A673 (cell line): ENCODE results near the gene C4orf50. TPM values are rescaled to one million over a fixed set of nuclear protein-coding genes. Genes with fewer than 3 reads are reported as not detected.

Experiments
- BruUV-seq: library from RNA; stranded (reverse); fragments of 400-500 nt; replicated peaks from 2 replicates; lab custom pipeline; 2021; lab: Mats Ljungman, UMichigan
- CTCF ChIA-PET: fragments of 300-600 bp; sonication (Branson Sonifier 250); formaldehyde crosslinking; loops from one replicate; lab custom pipeline; 2022; ENCODE audit warnings: antibody characterized with exemption; lab: Charles Lee
- POLR2A ChIA-PET: fragments of 300-600 bp; sonication (Branson Sonifier 250); formaldehyde crosslinking; loops from one replicate; lab custom pipeline; 2022; ENCODE audit warnings: antibody characterized with exemption; ENCODE audit not compliant: low non-redundant PET; lab: Charles Lee
- DNase-seq: peaks from one replicate; pipeline ENCODE4 v3.0.0-alpha.2; 2015; ENCODE audit warnings: low spot score
- H3K27ac ChIP-seq: fragments of 200-600 bp; sonication (generic); 2 replicates; pipeline ENCODE4 v1.5.1; 2016; ENCODE audit warnings: mixed run types, low read depth, mild to moderate bottlenecking, mixed read lengths, antibody characterized with exemption, low read length; ENCODE audit not compliant: poor library complexity, severe bottlenecking
- H3K27me3 ChIP-seq: fragments of 200-600 bp; sonication (generic); replicated peaks from 2 replicates; pipeline ENCODE4 v1.6.1; 2017; ENCODE audit warnings: mixed run types, low read depth, mild to moderate bottlenecking, mixed read lengths, antibody characterized with exemption, low read length; ENCODE audit not compliant: insufficient read depth, poor library complexity
- H3K36me3 ChIP-seq: fragments of 200-600 bp; sonication (generic); 2 replicates; pipeline ENCODE4 v1.6.1; 2016; ENCODE audit warnings: mixed run types, mild to moderate bottlenecking, mixed read lengths, antibody characterized with exemption, low read length; ENCODE audit not compliant: insufficient read depth, poor library complexity, severe bottlenecking
- H3K4me1 ChIP-seq: fragments of 200-600 bp; sonication (generic); 2 replicates; pipeline ENCODE4 v1.6.1; 2017; ENCODE audit warnings: mixed run types, mild to moderate bottlenecking, mixed read lengths, antibody characterized with exemption, low read length; ENCODE audit not compliant: insufficient read depth, poor library complexity, severe bottlenecking
- H3K4me3 ChIP-seq: fragments of 200-600 bp; sonication (generic); 2 replicates; pipeline ENCODE4 v1.5.1; 2016; ENCODE audit warnings: low read depth, mixed run types, mild to moderate bottlenecking, mixed read lengths, low read length; ENCODE audit not compliant: poor library complexity, severe bottlenecking
- H3K9me3 ChIP-seq: fragments of 200-600 bp; sonication (generic); 2 replicates; pipeline ENCODE4 v1.6.1; 2016; ENCODE audit warnings: mixed run types, low read depth, mild to moderate bottlenecking, mixed read lengths, antibody characterized with exemption, low read length; ENCODE audit not compliant: poor library complexity, severe bottlenecking
- CTCF ChIP-seq: fragments of 300-800, 200-600 bp; sonication (generic); conservative IDR thresholded peaks from 2 replicates; pipeline ENCODE4 v1.5.1; 2017; ENCODE audit warnings: low read depth, mild to moderate bottlenecking, antibody characterized with exemption, low read length, moderate library complexity, mixed read lengths
- EZH2 ChIP-seq: fragments of 200-600 bp; sonication (generic); IDR thresholded peaks from 2 replicates; pipeline ENCODE4 v1.6.1; 2017; ENCODE audit warnings: borderline replicate concordance, low read depth, mild to moderate bottlenecking, mixed read lengths, antibody characterized with exemption, low read length; ENCODE audit not compliant: poor library complexity, severe bottlenecking
- intact Hi-C: fragments of 100-400 bp; cut with micrococcal nuclease; formaldehyde crosslinking; loops from one replicate; pipeline ENCODE4 v1.10.0; 2022; ENCODE audit not compliant: unreplicated experiment
- total RNA-seq: library from RNA; stranded (reverse); gene quantifications from 2 replicates; pipeline ENCODE4 v1.2.3, GENCODE V29; 2021

Gene C4orf50
- total RNA-seq, 1 experiment from 2014 or later, result not detected

DNA sequence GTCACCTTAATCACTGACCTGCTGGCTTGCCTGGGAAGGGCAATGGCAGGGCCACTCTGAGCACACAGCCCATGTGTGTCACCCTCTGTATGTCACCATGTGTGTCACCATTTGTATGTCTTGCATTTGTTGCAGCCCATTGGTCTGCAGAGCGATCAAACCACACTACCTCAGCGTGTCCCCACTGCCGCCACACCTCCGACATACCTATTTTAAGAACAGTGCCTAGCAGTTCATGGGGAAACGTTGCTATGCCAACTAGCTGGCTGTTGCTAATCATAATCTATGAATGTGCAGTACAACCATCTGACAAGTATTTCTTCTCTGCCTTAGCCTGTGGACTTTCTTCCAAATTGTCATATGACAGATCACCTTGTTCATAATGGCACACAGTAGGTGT lies 117.4 kb downstream of the C4orf50 start:
- no peak for DNase-seq
- ChIA-PET CTCF (no interaction called here), POLR2A (no interaction called here)
- H3K27me3 ChIP-seq, result peaks cover 3% of the 10 kb centered on the region
- no peak overlapping the region for H3K27ac ChIP-seq
- H3K9me3 ChIP-seq, result no peaks in the 10 kb centered on the region
- intact Hi-C loops, result no loop called here
- H3K4me3 ChIP-seq, result no peak overlapping the region
- no peaks in the 10 kb centered on the region for H3K36me3 ChIP-seq
- peaks cover 2% of the 10 kb centered on the region for H3K4me1 ChIP-seq
- no TSS peak for BruUV-seq
- TF ChIP-seq EZH2, result no peak
- TF ChIP-seq CTCF, result no peak

- BruUV-seq, result no TSS peak
- Histone ChIP-seq H3K36me3 (no peaks in the 10 kb centered on the region), H3K4me1 (no peaks in the 10 kb centered on the region), H3K27ac (no peak overlapping the region), H3K27me3 (no peaks in the 10 kb centered on the region), H3K9me3 (no peaks in the 10 kb centered on the region), H3K4me3 (no peak overlapping the region)
- ChIA-PET POLR2A (no interaction called here), CTCF (no interaction called here)
- no peak for DNase-seq
- intact Hi-C loops, result no loop called here
- TF ChIP-seq EZH2 (no peak), CTCF (no peak)
These were observed 118.3 kb downstream of the C4orf50 start for GRCh38 chr4:5899881-5900280.

GRCh38 chr4:5899396-5899795 lies 118.8 kb downstream of the C4orf50 start:
- no peak overlapping the region for H3K4me3 ChIP-seq
- no peak for DNase-seq
- CTCF ChIA-PET, result no interaction called here
- BruUV-seq, result no TSS peak
- POLR2A ChIA-PET, result no interaction called here
- no peaks in the 10 kb centered on the region for H3K9me3 ChIP-seq
- peaks cover under 1% of the 10 kb centered on the region for H3K4me1 ChIP-seq
- H3K27me3 ChIP-seq, result no peaks in the 10 kb centered on the region
- H3K27ac ChIP-seq, result no peak overlapping the region
- intact Hi-C loops, result no loop called here
- no peaks in the 10 kb centered on the region for H3K36me3 ChIP-seq
- no peak for TF ChIP-seq CTCF
